Naive thymus-derived CD4-positive, alpha-beta T cell (primary cell): ENCODE results near the gene SRRM2. TPM values are rescaled to one million over a fixed set of nuclear protein-coding genes. Genes with fewer than 3 reads are reported as not detected.
A peak's percentile ranks its signal among the peaks of the same experiment; 100 is the strongest.

Experiments used
- ATAC-seq: fragments of 150-1000 bp; cut with Tn5 transposase; 2 replicates; pipeline ENCODE4 v1.10.0; 2021; ENCODE audit warnings: mild to moderate bottlenecking, moderate library complexity
- CTCF ChIA-PET: fragments of 350-600 bp; sonication (Branson Sonifier 250); formaldehyde crosslinking; loops from one replicate; lab custom pipeline; 2021; ENCODE audit warnings: antibody characterized with exemption; lab: Charles Lee
- POLR2A ChIA-PET: fragments of 350-600 bp; sonication (Branson Sonifier 250); formaldehyde crosslinking; loops from one replicate; lab custom pipeline; 2021; ENCODE audit warnings: antibody characterized with exemption, inconsistent platforms; lab: Charles Lee
- DNase-seq, 9 donors: peaks; one replicate each; pipeline versions ENCODE4 v3.0.0 to v3.0.0-alpha.2; 2020 to 2022; ENCODE audit warnings: mixed read lengths in 1 of 9
- H3K27ac ChIP-seq: one replicate; pipeline ENCODE4 v1.7.0; 2013; ENCODE audit warnings: mild to moderate bottlenecking, low read depth, low read length, moderate library complexity
- H3K27me3 ChIP-seq, 2 donors: one replicate each; pipeline ENCODE4 v1.7.0; 2013; ENCODE audit warnings: low read length in 2 of 2, mild to moderate bottlenecking in 2 of 2, moderate library complexity in 2 of 2; ENCODE audit not compliant: control insufficient read depth in 2 of 2, insufficient read depth in 2 of 2
- H3K36me3 ChIP-seq, 3 experiments: 1 replicate in 2 of 3; 2 replicates in 1 of 3; pipeline ENCODE4 v1.7.0; 2013; ENCODE audit warnings: low read length in 3 of 3, mild to moderate bottlenecking in 3 of 3, moderate library complexity in 1 of 3; ENCODE audit not compliant: insufficient read depth in 3 of 3, control insufficient read depth in 2 of 3
- H3K4me1 ChIP-seq, 2 donors: one replicate each; pipeline ENCODE4 v1.7.0; 2013; ENCODE audit warnings: low read length in 2 of 2, mild to moderate bottlenecking in 2 of 2, moderate library complexity in 1 of 2; ENCODE audit not compliant: control insufficient read depth in 2 of 2, insufficient read depth in 2 of 2
- H3K4me3 ChIP-seq: 2 replicates; pipeline ENCODE4 v1.7.0; 2013; ENCODE audit warnings: mild to moderate bottlenecking, low read length
- H3K9me3 ChIP-seq, 3 experiments: 1 replicate in 2 of 3; 2 replicates in 1 of 3; pipeline ENCODE4 v1.7.0; 2013; ENCODE audit warnings: low read length in 3 of 3; ENCODE audit not compliant: control insufficient read depth in 2 of 3
- H3K27ac Mint-ChIP-seq, 9 donors: one replicate each; pipeline ENCODE4 v1.8.0; 2020 to 2022; ENCODE audit warnings: mixed read lengths in 9 of 9, mild to moderate bottlenecking in 8 of 9, moderate library complexity in 5 of 9, inconsistent platforms in 2 of 9
- H3K27me3 Mint-ChIP-seq, 5 donors: one replicate each; pipeline ENCODE4 v1.8.0; 2021 to 2022; ENCODE audit warnings: mixed read lengths in 5 of 5, mild to moderate bottlenecking in 1 of 5
- H3K36me3 Mint-ChIP-seq, 5 donors: one replicate each; pipeline ENCODE4 v1.8.0; 2020 to 2022; ENCODE audit warnings: mixed read lengths in 5 of 5, mild to moderate bottlenecking in 3 of 5, inconsistent platforms in 1 of 5
- H3K4me1 Mint-ChIP-seq, 7 donors: one replicate each; pipeline ENCODE4 v1.8.0; 2020 to 2022; ENCODE audit warnings: mixed read lengths in 7 of 7, mild to moderate bottlenecking in 3 of 7, inconsistent platforms in 1 of 7
- H3K4me3 Mint-ChIP-seq, 10 donors: one replicate each; pipeline ENCODE4 v1.8.0; 2020 to 2022; ENCODE audit warnings: mild to moderate bottlenecking in 10 of 10, mixed read lengths in 10 of 10, moderate library complexity in 6 of 10, inconsistent platforms in 2 of 10
- H3K9me3 Mint-ChIP-seq, 11 donors: one replicate each; pipeline ENCODE4 v1.8.0; 2020 to 2022; ENCODE audit warnings: mixed read lengths in 11 of 11, mild to moderate bottlenecking in 4 of 11, inconsistent platforms in 1 of 11, moderate library complexity in 1 of 11
- intact Hi-C, 2 donors: fragments of 100-400 bp; cut with micrococcal nuclease; formaldehyde crosslinking; loops; one replicate each; pipeline ENCODE4 v1.15.1; 2023
- polyA plus RNA-seq, 2 donors: library from polyadenylated mRNA; unstranded; fragments of 300-500 nt; fragmentation: Illumina TruSeq; gene quantifications; one replicate each; pipeline ENCODE4 v1.2.3, GENCODE V29; 2021
- total RNA-seq, 6 experiments: library from RNA in 5 of 6; stranded (reverse) in 5 of 6; gene quantifications; 1 replicate in 5 of 6; 2 replicates in 1 of 6; pipeline ENCODE4 v1.2.3 and lab custom pipeline; 2021 to 2026

The SRRM2 gene
- total and polyA plus RNA-seq, 7 experiments from 2014 or later: 52.1 to 1,259 (median 1,016) TPM

GRCh38 chr16:2799205-2799858, 46.9 kb downstream of the SRRM2 start:
- no peaks in the 10 kb centered on the region for H3K27me3 ChIP-seq
- no peak for DNase-seq
- H3K27ac ChIP-seq: no peak overlapping the region
- peaks cover 0 to 17% (median 7%) of the 10 kb centered on the region in 11 donors for H3K9me3 Mint-ChIP-seq
- H3K36me3 ChIP-seq: no peaks in the 10 kb centered on the region
- peaks cover 0 to 2% (median 0%) of the 10 kb centered on the region in 7 donors for H3K4me1 Mint-ChIP-seq
- intact Hi-C loops: no loop called here
- H3K27me3 Mint-ChIP-seq: peaks cover 5 to 19% (median 5%) of the 10 kb centered on the region in 5 donors
- no peak for ATAC-seq
- POLR2A ChIA-PET: interaction anchor here (1.0 kb wide), 1 partner anchor 81 kb away, joined by 6 read pairs; no protein-coding TSS in a partner anchor
- peaks cover 0 to 9% (median 0%) of the 10 kb centered on the region in 5 donors for H3K36me3 Mint-ChIP-seq
- peaks cover 0 to 8% (median 0%) of the 10 kb centered on the region in 3 experiments for H3K9me3 ChIP-seq
- H3K4me3 ChIP-seq: no peak overlapping the region
- H3K27ac Mint-ChIP-seq: no peak overlapping the region
- H3K4me1 ChIP-seq: no peaks in the 10 kb centered on the region
- CTCF ChIA-PET: no interaction called here
- no peak overlapping the region for H3K4me3 Mint-ChIP-seq

- peaks cover 0 to 2% (median 0%) of the 10 kb centered on the region in 7 donors for H3K4me1 Mint-ChIP-seq
- peak; percentile 47 for ATAC-seq
- intact Hi-C loops: no loop called here
- POLR2A ChIA-PET: interaction anchor here (1.0 kb wide), 1 partner anchor 82 kb away, joined by 6 read pairs; no protein-coding TSS in a partner anchor
- CTCF ChIA-PET: interaction anchor here (0.6 kb wide), 1 partner anchor 659 kb away, joined by 4 read pairs; no protein-coding TSS in a partner anchor
- no peak for DNase-seq
- no peaks in the 10 kb centered on the region for H3K27me3 ChIP-seq
- H3K9me3 Mint-ChIP-seq: peaks cover 0 to 18% (median 10%) of the 10 kb centered on the region in 11 donors
- no peaks in the 10 kb centered on the region for H3K36me3 ChIP-seq
- H3K9me3 ChIP-seq: peaks cover 0 to 13% (median 0%) of the 10 kb centered on the region in 3 experiments
- H3K27me3 Mint-ChIP-seq: peaks cover under 1 to 14% (median 5%) of the 10 kb centered on the region in 5 donors
- H3K4me3 Mint-ChIP-seq: no peak overlapping the region
- H3K36me3 Mint-ChIP-seq: peaks cover 0 to 9% (median 0%) of the 10 kb centered on the region in 5 donors
- H3K27ac ChIP-seq: no peak overlapping the region
- H3K4me3 ChIP-seq: no peak overlapping the region
- no peak overlapping the region for H3K27ac Mint-ChIP-seq
- H3K4me1 ChIP-seq: no peaks in the 10 kb centered on the region
Observed at GRCh38 chr16:2799859-2800226, 47.4 kb downstream of the SRRM2 start.

DNA sequence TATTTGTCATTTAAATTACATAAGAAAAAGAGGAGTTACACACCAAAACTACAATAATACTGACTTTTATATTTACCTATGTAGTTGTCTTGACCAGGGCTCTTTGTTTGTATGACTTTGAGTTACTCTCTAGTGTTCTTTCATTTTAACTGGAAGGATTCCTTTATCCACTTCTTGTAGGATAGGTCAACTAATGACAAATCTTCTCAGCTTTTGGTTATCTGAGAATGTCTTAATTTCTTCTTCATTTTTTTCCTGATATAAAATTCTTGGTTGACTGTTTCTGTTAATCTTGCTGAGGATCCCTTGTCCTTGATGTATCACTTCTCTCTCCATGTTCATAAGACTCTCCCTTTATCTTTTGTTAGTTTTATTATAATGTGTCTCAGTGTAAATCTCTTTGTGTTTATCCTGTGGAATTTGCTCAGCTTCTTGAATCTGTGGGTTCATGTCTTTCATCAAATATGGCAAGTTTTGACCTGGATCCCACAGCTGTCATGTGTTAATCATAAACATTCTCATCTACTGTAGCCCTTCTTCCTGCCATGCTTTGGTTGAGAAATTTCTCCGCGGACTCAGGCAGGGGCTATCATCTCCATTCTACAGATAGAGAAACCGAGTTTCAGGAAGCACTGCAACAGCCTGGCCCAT, 51.2 kb downstream of the SRRM2 start:
- ATAC-seq: no peak
- peaks cover 0 to 13% (median 0%) of the 10 kb centered on the region in 3 experiments for H3K9me3 ChIP-seq
- CTCF ChIA-PET: no interaction called here
- H3K4me3 Mint-ChIP-seq: no peak overlapping the region
- H3K36me3 Mint-ChIP-seq: peaks cover 0 to 10% (median 0%) of the 10 kb centered on the region in 5 donors
- no peak overlapping the region for H3K4me3 ChIP-seq
- intact Hi-C loops: no loop called here
- POLR2A ChIA-PET: interaction anchor here (0.5 to 0.7 kb wide), 2 partner anchors 55 to 1534 kb away, joined by 3 read pairs; no protein-coding TSS in a partner anchor
- peaks cover 0 to 2% (median 0%) of the 10 kb centered on the region in 7 donors for H3K4me1 Mint-ChIP-seq
- no peak overlapping the region for H3K27ac Mint-ChIP-seq
- H3K4me1 ChIP-seq: no peaks in the 10 kb centered on the region
- peaks cover 7 to 17% (median 11%) of the 10 kb centered on the region in 5 donors for H3K27me3 Mint-ChIP-seq
- DNase-seq: no peak
- peaks cover 0 to 20% (median 10%) of the 10 kb centered on the region in 11 donors for H3K9me3 Mint-ChIP-seq
- no peaks in the 10 kb centered on the region for H3K36me3 ChIP-seq
- no peak overlapping the region for H3K27ac ChIP-seq
- no peaks in the 10 kb centered on the region for H3K27me3 ChIP-seq

DNA sequence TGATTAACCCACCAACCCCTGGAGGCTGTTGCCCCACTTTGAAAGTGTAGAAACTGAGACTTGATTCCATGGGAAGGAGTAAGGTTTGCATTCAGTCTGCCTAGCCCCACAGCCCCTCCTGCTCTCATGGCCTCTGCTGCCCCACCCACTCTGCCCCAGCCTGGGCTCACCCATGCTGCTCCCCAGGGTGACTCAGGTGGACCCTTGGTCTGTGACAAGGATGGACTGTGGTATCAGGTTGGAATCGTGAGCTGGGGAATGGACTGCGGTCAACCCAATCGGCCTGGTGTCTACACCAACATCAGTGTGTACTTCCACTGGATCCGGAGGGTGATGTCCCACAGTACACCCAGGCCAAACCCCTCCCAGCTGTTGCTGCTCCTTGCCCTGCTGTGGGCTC, 52.3 kb downstream of the SRRM2 start:
- no peaks in the 10 kb centered on the region for H3K36me3 ChIP-seq
- H3K27me3 ChIP-seq: no peaks in the 10 kb centered on the region
- peaks cover 7 to 21% (median 18%) of the 10 kb centered on the region in 5 donors for H3K27me3 Mint-ChIP-seq
- H3K27ac Mint-ChIP-seq: no peak overlapping the region
- no peaks in the 10 kb centered on the region for H3K4me1 ChIP-seq
- H3K27ac ChIP-seq: no peak overlapping the region
- intact Hi-C loops: no loop called here
- H3K4me1 Mint-ChIP-seq: peaks cover 0 to 2% (median 0%) of the 10 kb centered on the region in 7 donors
- H3K9me3 ChIP-seq: peaks cover 0 to 13% (median 0%) of the 10 kb centered on the region in 3 experiments
- POLR2A ChIA-PET: no interaction called here
- H3K4me3 ChIP-seq: no peak overlapping the region
- H3K4me3 Mint-ChIP-seq: no peak overlapping the region
- DNase-seq (no peak), ATAC-seq (no peak)
- CTCF ChIA-PET: no interaction called here
- peaks cover 0 to 29% (median 12%) of the 10 kb centered on the region in 11 donors for H3K9me3 Mint-ChIP-seq
- H3K36me3 Mint-ChIP-seq: peaks cover 0 to 14% (median 3%) of the 10 kb centered on the region in 5 donors

- Mint-ChIP-seq H3K9me3 (peaks cover 0 to 29% (median 12%) of the 10 kb centered on the region in 11 donors), H3K36me3 (peaks cover 0 to 14% (median 3%) of the 10 kb centered on the region in 5 donors), H3K4me3 (no peak overlapping the region), H3K27ac (no peak overlapping the region), H3K4me1 (peaks cover 0 to 2% (median 0%) of the 10 kb centered on the region in 7 donors), H3K27me3 (peaks cover 7 to 26% (median 21%) of the 10 kb centered on the region in 5 donors)
- no peak for DNase-seq
- ChIA-PET POLR2A (no interaction called here), CTCF (no interaction called here)
- H3K4me1 ChIP-seq: no peaks in the 10 kb centered on the region
- no peak overlapping the region for H3K4me3 ChIP-seq
- no peak overlapping the region for H3K27ac ChIP-seq
- H3K36me3 ChIP-seq: no peaks in the 10 kb centered on the region
- no peaks in the 10 kb centered on the region for H3K27me3 ChIP-seq
- ATAC-seq: no peak
- intact Hi-C loops: no loop called here
- H3K9me3 ChIP-seq: peaks cover 0 to 13% (median 0%) of the 10 kb centered on the region in 3 experiments
Observed at GRCh38 chr16:2806286-2806685, 53.8 kb downstream of the SRRM2 start.

GRCh38 chr16:2808181-2808580, 55.7 kb downstream of the SRRM2 start:
- Mint-ChIP-seq H3K9me3 (peaks cover 0 to 24% (median 11%) of the 10 kb centered on the region in 11 donors), H3K36me3 (peaks cover 0 to 11% (median 3%) of the 10 kb centered on the region in 5 donors), H3K4me3 (no peak overlapping the region), H3K27ac (no peak overlapping the region), H3K27me3 (peaks cover 7 to 29% (median 18%) of the 10 kb centered on the region in 5 donors), H3K4me1 (peaks cover 0 to under 1% (median 0%) of the 10 kb centered on the region in 7 donors)
- ChIA-PET CTCF (no interaction called here), POLR2A (no interaction called here)
- Histone ChIP-seq H3K36me3 (no peaks in the 10 kb centered on the region), H3K27me3 (no peaks in the 10 kb centered on the region), H3K9me3 (peaks cover 0 to 13% (median 0%) of the 10 kb centered on the region in 3 experiments), H3K4me3 (no peak overlapping the region), H3K4me1 (no peaks in the 10 kb centered on the region), H3K27ac (no peak overlapping the region)
- DNase-seq (no peak), ATAC-seq (no peak)
- intact Hi-C loops: no loop called here
